WTC11 (cell line): Measurements from ENCODE around the gene CELF4. TPM values are rescaled to one million over a fixed set of nuclear protein-coding genes. Genes with fewer than 3 reads are reported as not detected.

Experiments used
- ATAC-seq: fragments of 200-7000 bp; cut with Tn5 transposase; 2 replicates; pipeline ENCODE4 v1.10.0; 2021; ENCODE audit warnings: mild to moderate bottlenecking, moderate library complexity
- CTCF ChIA-PET: fragments of 300-600 bp; sonication (Branson Sonifier 250); formaldehyde crosslinking; loops from one replicate; lab custom pipeline; 2021; ENCODE audit warnings: antibody characterized with exemption; lab: Charles Lee
- POLR2A ChIA-PET: fragments of 350-600 bp; sonication (Branson Sonifier 250); formaldehyde crosslinking; loops from one replicate; lab custom pipeline; 2021; ENCODE audit warnings: antibody characterized with exemption; lab: Charles Lee
- DNase-seq: peaks from one replicate; pipeline ENCODE4 v3.0.0; 2021; ENCODE audit warnings: low spot score
- H3K27ac Mint-ChIP-seq: 2 replicates; pipeline ENCODE4 v1.8.0; 2021; ENCODE audit warnings: mixed read lengths
- H3K27me3 Mint-ChIP-seq: 2 replicates; pipeline ENCODE4 v1.8.0; 2021; ENCODE audit warnings: low read depth, mild to moderate bottlenecking, moderate library complexity, mixed read lengths
- H3K36me3 Mint-ChIP-seq: 2 replicates; pipeline ENCODE4 v1.8.0; 2021; ENCODE audit warnings: mixed read lengths
- H3K4me1 Mint-ChIP-seq: 2 replicates; pipeline ENCODE4 v1.8.0; 2022; ENCODE audit warnings: mixed read lengths
- H3K4me3 Mint-ChIP-seq: 2 replicates; pipeline ENCODE4 v1.8.0; 2021; ENCODE audit warnings: mild to moderate bottlenecking, moderate library complexity, mixed read lengths
- H3K9me3 Mint-ChIP-seq: 2 replicates; pipeline ENCODE4 v1.8.0; 2021; ENCODE audit warnings: mixed read lengths
- AR ChIP-seq: fragments of 250-450 bp; sonication (Bioruptor Pico); IDR thresholded peaks from 2 replicates; pipeline ENCODE4 v1.9.0; 2021; ENCODE audit warnings: mild to moderate bottlenecking
- ELF4 ChIP-seq: sonication (generic); formaldehyde crosslinking; IDR thresholded peaks from 2 replicates; pipeline ENCODE4 v1.8.1; 2022; ENCODE audit warnings: low read depth, mild to moderate bottlenecking, moderate library complexity, missing genetic modification reagents
- ESRRA ChIP-seq: sonication (generic); formaldehyde crosslinking; IDR thresholded peaks from 2 replicates; pipeline ENCODE4 v1.8.1; 2022; ENCODE audit warnings: mild to moderate bottlenecking, missing genetic modification reagents, borderline replicate concordance
- ETV6 ChIP-seq: sonication (generic); formaldehyde crosslinking; IDR thresholded peaks from 2 replicates; pipeline ENCODE4 v1.8.1; 2022; ENCODE audit warnings: mild to moderate bottlenecking, missing genetic modification reagents
- FOXP4 ChIP-seq: sonication (generic); formaldehyde crosslinking; IDR thresholded peaks from 2 replicates; pipeline ENCODE4 v1.8.0; 2022; ENCODE audit warnings: mild to moderate bottlenecking, missing genetic modification reagents
- HMGA2 ChIP-seq: fragments of 250-450 bp; sonication (Bioruptor Pico); IDR thresholded peaks from 2 replicates; pipeline ENCODE4 v1.4.0; 2021; ENCODE audit warnings: mild to moderate bottlenecking, moderate library complexity
- JUN ChIP-seq: sonication (generic); formaldehyde crosslinking; IDR thresholded peaks from 2 replicates; pipeline ENCODE4 v1.8.0; 2023; ENCODE audit warnings: mild to moderate bottlenecking, missing genetic modification reagents
- MAX ChIP-seq: sonication (generic); formaldehyde crosslinking; IDR thresholded peaks from 2 replicates; pipeline ENCODE4 v1.8.0; 2022; ENCODE audit warnings: mild to moderate bottlenecking, missing genetic modification reagents
- MYBL2 ChIP-seq: sonication (generic); formaldehyde crosslinking; IDR thresholded peaks from 2 replicates; pipeline ENCODE4 v1.8.1; 2023; ENCODE audit warnings: mild to moderate bottlenecking, moderate library complexity, missing genetic modification reagents
- NR2C2 ChIP-seq: sonication (generic); formaldehyde crosslinking; IDR thresholded peaks from 2 replicates; pipeline ENCODE4 v1.8.0; 2022; ENCODE audit warnings: mild to moderate bottlenecking, missing genetic modification reagents
- ZBTB43 ChIP-seq: sonication (generic); formaldehyde crosslinking; IDR thresholded peaks from 2 replicates; pipeline ENCODE4 v1.8.1; 2023; ENCODE audit warnings: mild to moderate bottlenecking, missing genetic modification reagents
- ZNF121 ChIP-seq: sonication (generic); formaldehyde crosslinking; IDR thresholded peaks from 2 replicates; pipeline ENCODE4 v1.8.0; 2023; ENCODE audit warnings: missing genetic modification reagents
- ZNF263 ChIP-seq: sonication (generic); formaldehyde crosslinking; IDR thresholded peaks from 2 replicates; pipeline ENCODE4 v1.8.1; 2022; ENCODE audit warnings: low read depth, mild to moderate bottlenecking, moderate library complexity, missing genetic modification reagents
- ZNF425 ChIP-seq: fragments of 250-450 bp; sonication (Bioruptor Pico); conservative IDR thresholded peaks from 2 replicates; pipeline ENCODE4 v1.9.0; 2021; ENCODE audit warnings: mild to moderate bottlenecking
- total RNA-seq: library from RNA; stranded (reverse); gene quantifications from 3 replicates; pipeline ENCODE4 v1.2.3, GENCODE V29; 2021
- TF ChIP-seq, protein P1 (sequence below): sonication (generic); formaldehyde crosslinking; IDR thresholded peaks from 2 replicates; pipeline ENCODE4 v1.8.0; 2022; ENCODE audit warnings: missing genetic modification reagents
- TF ChIP-seq, protein P2 (sequence below): fragments of 200-600 bp; IDR thresholded peaks from 2 replicates; pipeline ENCODE4 v1.8.0; 2022; ENCODE audit warnings: antibody characterized with exemption
- TF ChIP-seq, protein P3 (sequence below): sonication (generic); formaldehyde crosslinking; IDR thresholded peaks from 2 replicates; pipeline ENCODE4 v1.8.1; 2023; ENCODE audit warnings: mild to moderate bottlenecking, missing genetic modification reagents, moderate library complexity
- TF ChIP-seq, protein P4 (sequence below): sonication (generic); formaldehyde crosslinking; IDR thresholded peaks from 2 replicates; pipeline ENCODE4 v1.8.0; 2022; ENCODE audit warnings: mild to moderate bottlenecking, missing genetic modification reagents

CELF4 gene
- total RNA-seq, 1 experiment from 2014 or later: 2.9 TPM

DNA sequence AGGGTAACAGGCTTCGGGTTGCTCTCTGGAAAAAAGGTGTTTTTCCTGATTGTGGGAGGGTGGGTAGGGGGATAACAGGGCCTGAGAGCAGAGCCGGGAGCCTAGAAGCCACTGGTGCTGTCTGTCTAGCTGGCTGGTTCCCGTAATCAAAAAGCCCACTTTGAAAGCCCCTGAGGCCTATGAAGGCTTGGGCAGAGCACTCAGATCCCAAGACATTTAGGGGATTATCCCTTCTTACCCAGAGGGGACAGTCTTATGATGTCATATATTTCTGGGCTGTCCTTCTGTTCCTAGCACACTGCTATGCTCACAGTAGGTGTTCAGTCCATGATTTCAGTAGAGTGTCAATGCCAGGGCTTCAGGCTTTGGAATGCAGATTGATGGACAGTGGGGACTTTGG lies 45.1 kb downstream of the CELF4 start (continued):
- no peak for TF ChIP-seq FOXP4 (CRISPR knock-in tag)
- no peak for TF ChIP-seq ZNF121 (CRISPR knock-in tag)
- no peak for TF ChIP-seq MYBL2 (CRISPR knock-in tag)

DNA sequence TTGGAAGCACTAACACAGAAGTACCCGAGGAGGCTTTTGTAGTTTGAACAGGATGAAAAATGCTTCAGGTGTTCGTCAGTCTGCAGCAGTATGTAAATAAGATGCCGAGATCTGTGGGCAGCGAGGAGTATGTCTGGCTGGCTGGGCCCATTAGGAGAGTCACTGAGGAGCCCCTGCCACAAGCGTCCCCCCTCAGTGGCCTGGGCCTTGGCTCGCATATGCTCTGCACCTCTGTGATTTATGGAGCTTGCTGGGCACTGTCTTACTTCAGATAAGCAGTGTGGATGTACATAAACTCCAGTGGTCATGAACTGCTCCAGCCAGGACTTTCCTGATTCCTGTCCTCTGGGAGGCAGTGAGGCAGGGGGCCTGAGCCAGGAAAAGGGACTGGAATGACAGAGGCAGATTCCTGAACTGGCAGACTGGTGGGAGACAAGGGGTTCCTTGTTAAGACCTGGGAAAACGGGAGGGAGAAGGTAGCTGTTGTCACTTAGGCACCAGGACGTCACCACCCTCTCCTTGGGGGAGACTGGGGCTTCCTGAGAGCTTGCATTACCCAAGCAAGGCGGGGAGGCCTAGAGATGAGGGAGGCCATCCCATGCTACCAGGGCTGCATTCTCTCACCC lies 46.0 kb downstream of the CELF4 start:
- Mint-ChIP-seq H3K27me3 (peaks cover 39% of the 10 kb centered on the region), H3K4me3 (no peak overlapping the region), H3K4me1 (peaks cover 16% of the 10 kb centered on the region), H3K27ac (no peak overlapping the region), H3K9me3 (no peaks in the 10 kb centered on the region), H3K36me3 (no peaks in the 10 kb centered on the region)
- ChIA-PET CTCF (interaction anchor here (1.0 to 1.5 kb wide), 4 partner anchors 11 to 89 kb away, joined by 3 to 5 read pairs (median 4); no protein-coding TSS in a partner anchor), POLR2A (no interaction called here)
- ATAC-seq: no peak
- no peak for DNase-seq
- TF ChIP-seq ESRRA: no peak
- TF ChIP-seq, protein P1, sequence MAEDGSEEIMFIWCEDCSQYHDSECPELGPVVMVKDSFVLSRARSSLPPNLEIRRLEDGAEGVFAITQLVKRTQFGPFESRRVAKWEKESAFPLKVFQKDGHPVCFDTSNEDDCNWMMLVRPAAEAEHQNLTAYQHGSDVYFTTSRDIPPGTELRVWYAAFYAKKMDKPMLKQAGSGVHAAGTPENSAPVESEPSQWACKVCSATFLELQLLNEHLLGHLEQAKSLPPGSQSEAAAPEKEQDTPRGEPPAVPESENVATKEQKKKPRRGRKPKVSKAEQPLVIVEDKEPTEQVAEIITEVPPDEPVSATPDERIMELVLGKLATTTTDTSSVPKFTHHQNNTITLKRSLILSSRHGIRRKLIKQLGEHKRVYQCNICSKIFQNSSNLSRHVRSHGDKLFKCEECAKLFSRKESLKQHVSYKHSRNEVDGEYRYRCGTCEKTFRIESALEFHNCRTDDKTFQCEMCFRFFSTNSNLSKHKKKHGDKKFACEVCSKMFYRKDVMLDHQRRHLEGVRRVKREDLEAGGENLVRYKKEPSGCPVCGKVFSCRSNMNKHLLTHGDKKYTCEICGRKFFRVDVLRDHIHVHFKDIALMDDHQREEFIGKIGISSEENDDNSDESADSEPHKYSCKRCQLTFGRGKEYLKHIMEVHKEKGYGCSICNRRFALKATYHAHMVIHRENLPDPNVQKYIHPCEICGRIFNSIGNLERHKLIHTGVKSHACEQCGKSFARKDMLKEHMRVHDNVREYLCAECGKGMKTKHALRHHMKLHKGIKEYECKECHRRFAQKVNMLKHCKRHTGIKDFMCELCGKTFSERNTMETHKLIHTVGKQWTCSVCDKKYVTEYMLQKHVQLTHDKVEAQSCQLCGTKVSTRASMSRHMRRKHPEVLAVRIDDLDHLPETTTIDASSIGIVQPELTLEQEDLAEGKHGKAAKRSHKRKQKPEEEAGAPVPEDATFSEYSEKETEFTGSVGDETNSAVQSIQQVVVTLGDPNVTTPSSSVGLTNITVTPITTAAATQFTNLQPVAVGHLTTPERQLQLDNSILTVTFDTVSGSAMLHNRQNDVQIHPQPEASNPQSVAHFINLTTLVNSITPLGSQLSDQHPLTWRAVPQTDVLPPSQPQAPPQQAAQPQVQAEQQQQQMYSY (CRISPR knock-in tag): no peak
- TF ChIP-seq ZNF263 (CRISPR knock-in tag): no peak
- no peak for TF ChIP-seq ELF4 (CRISPR knock-in tag)
- TF ChIP-seq HMGA2: no peak
- TF ChIP-seq ETV6 (CRISPR knock-in tag): no peak
- TF ChIP-seq, protein P2, sequence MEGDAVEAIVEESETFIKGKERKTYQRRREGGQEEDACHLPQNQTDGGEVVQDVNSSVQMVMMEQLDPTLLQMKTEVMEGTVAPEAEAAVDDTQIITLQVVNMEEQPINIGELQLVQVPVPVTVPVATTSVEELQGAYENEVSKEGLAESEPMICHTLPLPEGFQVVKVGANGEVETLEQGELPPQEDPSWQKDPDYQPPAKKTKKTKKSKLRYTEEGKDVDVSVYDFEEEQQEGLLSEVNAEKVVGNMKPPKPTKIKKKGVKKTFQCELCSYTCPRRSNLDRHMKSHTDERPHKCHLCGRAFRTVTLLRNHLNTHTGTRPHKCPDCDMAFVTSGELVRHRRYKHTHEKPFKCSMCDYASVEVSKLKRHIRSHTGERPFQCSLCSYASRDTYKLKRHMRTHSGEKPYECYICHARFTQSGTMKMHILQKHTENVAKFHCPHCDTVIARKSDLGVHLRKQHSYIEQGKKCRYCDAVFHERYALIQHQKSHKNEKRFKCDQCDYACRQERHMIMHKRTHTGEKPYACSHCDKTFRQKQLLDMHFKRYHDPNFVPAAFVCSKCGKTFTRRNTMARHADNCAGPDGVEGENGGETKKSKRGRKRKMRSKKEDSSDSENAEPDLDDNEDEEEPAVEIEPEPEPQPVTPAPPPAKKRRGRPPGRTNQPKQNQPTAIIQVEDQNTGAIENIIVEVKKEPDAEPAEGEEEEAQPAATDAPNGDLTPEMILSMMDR: no peak
- no peak for TF ChIP-seq NR2C2 (CRISPR knock-in tag)
- no peak for TF ChIP-seq JUN (CRISPR knock-in tag)
- no peak for TF ChIP-seq MAX
- no peak for TF ChIP-seq ZBTB43 (CRISPR knock-in tag)
- TF ChIP-seq, protein P3, sequence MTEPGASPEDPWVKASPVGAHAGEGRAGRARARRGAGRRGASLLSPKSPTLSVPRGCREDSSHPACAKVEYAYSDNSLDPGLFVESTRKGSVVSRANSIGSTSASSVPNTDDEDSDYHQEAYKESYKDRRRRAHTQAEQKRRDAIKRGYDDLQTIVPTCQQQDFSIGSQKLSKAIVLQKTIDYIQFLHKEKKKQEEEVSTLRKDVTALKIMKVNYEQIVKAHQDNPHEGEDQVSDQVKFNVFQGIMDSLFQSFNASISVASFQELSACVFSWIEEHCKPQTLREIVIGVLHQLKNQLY (CRISPR knock-in tag): no peak
- no peak for TF ChIP-seq AR
- TF ChIP-seq, protein P4, sequence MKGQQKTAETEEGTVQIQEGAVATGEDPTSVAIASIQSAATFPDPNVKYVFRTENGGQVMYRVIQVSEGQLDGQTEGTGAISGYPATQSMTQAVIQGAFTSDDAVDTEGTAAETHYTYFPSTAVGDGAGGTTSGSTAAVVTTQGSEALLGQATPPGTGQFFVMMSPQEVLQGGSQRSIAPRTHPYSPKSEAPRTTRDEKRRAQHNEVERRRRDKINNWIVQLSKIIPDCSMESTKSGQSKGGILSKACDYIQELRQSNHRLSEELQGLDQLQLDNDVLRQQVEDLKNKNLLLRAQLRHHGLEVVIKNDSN: no peak
- TF ChIP-seq ZNF425 (CRISPR knock-in tag): no peak
